HG02642 (cell line): ENCODE results near the gene DCC.
"Not testable (repeated sequence)": the region's sequence is repeated elsewhere in the genome, so short reads cannot be mapped to it uniquely, and the experiment has no call there.

Experiments
- ATAC-seq: cut with Tn5 transposase; IDR thresholded peaks from one replicate; pipeline ENCODE4 v1.9.1; 2021; ENCODE audit warnings: mild to moderate bottlenecking; ENCODE audit not compliant: unreplicated experiment, poor library complexity

Gene DCC

GRCh38 chr18:52344881-52345280 is 4.9 kb downstream of the DCC start:
- no peak for ATAC-seq

- no peak for ATAC-seq
These were observed 5.4 kb downstream of the DCC start for GRCh38 chr18:52345428-52345827.

GRCh38 chr18:52348209-52348608 is 8.2 kb downstream of the DCC start:
- ATAC-seq = peak; percentile 50

GRCh38 chr18:52349498-52349897 is 9.5 kb downstream of the DCC start:
- ATAC-seq = no peak

GRCh38 chr18:52352920-52353319 is 12.9 kb downstream of the DCC start:
- ATAC-seq = no peak

- ATAC-seq = no peak
These were observed 13.6 kb downstream of the DCC start for GRCh38 chr18:52353589-52353988.

GRCh38 chr18:52363861-52364260 is 23.9 kb downstream of the DCC start:
- no peak for ATAC-seq

GRCh38 chr18:52366851-52367250 is 26.9 kb downstream of the DCC start:
- not testable (repeated sequence) for ATAC-seq

GRCh38 chr18:52367953-52368742 is 28.2 kb downstream of the DCC start:
- no peak for ATAC-seq

GRCh38 chr18:52370841-52371240 is 30.8 kb downstream of the DCC start:
- no peak for ATAC-seq

- ATAC-seq = no peak
These were observed 36.1 kb downstream of the DCC start for GRCh38 chr18:52376104-52376503.

- no peak for ATAC-seq
These were observed 37.1 kb downstream of the DCC start for GRCh38 chr18:52377094-52377493.

GRCh38 chr18:52386306-52386705 is 46.3 kb downstream of the DCC start:
- no peak for ATAC-seq

- ATAC-seq = no peak
These were observed 47.2 kb downstream of the DCC start for GRCh38 chr18:52387175-52387574.

GRCh38 chr18:52391810-52392559 is 52.0 kb downstream of the DCC start:
- peak; percentile 50 for ATAC-seq

- ATAC-seq = peak; percentile 47
These were observed 54.6 kb downstream of the DCC start for GRCh38 chr18:52394602-52395001.

GRCh38 chr18:52395146-52395852 is 55.3 kb downstream of the DCC start:
- peak; percentile 70 for ATAC-seq

- no peak for ATAC-seq
These were observed 61.2 kb downstream of the DCC start for GRCh38 chr18:52401236-52401635.

GRCh38 chr18:52402814-52403213 is 62.8 kb downstream of the DCC start:
- no peak for ATAC-seq

- ATAC-seq = no peak
These were observed 63.5 kb downstream of the DCC start for GRCh38 chr18:52403291-52404021.
